HG03575 (cell line): ENCODE data around the gene HGF.
"Not testable (repeated sequence)": the region's sequence is repeated elsewhere in the genome, so short reads cannot be mapped to it uniquely, and the experiment has no call there.

Experiments
- ATAC-seq: cut with Tn5 transposase; IDR thresholded peaks from one replicate; pipeline ENCODE4 v1.9.1; 2021; ENCODE audit not compliant: unreplicated experiment, insufficient number of reproducible peaks, low FRiP score; ENCODE audit errors: extremely low read depth

Gene HGF

DNA sequence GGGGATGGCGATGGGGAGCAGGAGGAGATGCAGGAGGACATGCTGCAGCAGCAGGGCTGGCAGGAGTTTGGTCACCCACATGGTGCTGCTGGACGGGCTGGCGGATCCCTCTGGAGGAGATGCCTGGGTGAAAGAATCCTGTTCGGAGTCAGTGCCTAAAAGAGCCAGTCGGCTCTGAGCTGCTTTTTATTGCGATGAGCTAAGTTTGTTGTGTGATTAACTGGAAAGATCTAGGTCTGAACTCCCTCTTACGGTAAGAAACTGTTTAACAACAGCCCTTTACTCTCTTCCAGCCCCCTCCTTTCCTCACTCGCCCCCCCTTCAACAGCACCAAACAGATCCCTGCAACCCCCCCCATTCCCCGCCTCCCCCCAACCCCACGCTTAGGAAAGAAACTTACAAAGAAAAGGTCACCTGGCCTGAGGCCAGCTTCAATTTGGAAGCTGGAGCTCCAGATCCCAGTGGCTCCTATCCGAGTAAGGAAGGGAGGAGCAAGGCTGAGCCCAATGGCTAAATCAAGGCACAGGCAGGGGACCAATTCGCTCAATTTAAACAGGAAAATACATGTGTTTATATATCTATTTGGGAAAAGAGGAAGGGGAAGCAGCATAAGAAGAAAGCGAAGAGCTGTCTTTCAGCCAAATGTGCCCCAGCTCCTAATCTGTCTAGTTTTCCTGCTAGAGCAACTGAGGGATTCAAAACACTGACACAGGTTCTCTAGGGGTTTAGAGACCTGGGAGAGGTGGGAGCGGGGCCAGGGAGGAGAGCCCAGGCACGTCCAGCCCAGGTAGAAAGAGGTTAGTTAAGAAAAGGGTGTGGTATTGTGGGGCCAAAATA, at the start of gene HGF:
HGF (minus strand) TSS at position 157 of the 837 bp plus-strand sequence; CDS start at position 81, 76 bp downstream.
- ATAC-seq: no peak

DNA sequence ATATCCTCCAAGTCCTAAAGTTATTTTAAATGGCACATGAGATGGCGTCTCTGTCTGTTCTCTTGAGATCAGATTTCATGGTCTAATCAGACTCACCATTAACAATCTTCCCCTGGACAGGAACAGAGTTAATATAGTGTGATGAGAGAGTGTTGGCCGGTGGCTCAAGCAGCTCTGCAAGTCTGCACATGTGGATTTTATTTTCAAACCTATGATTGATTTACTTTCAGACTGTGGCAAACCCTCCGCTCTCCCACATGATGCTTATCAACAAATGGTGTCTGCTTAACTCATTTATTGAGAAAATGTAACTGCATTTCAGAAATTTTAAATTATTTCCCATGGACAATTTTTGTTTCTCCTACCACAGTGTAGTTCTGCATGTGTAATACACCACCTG, 46.5 kb upstream of the HGF start:
- ATAC-seq: no peak

DNA sequence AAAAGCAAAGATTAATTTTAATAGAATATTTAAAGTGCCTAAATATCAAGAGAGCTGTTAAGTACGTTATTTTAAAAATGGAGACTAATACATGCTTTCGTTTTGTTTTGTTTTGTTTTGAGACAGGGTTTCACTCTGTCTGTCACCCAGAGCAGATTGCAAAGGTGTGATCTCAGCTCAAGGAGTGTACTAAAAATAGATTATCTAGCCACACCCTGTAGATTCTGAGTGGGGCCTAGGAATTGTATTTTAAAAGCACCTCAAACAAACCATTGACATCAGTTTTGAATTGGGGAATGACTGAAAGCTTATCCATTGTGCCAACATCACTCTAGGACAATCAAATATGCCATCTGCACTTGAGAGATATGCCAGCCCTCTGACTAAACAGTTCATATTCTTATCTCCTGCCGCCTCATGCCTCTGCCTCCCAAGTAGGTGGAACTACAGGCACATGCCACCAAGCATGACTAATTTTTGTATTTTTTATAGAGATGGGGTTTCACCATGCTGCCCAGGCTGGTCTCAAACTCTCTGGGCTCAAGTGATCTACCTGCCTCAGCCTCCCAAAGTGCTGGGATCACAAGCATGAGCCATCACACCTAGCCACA, 43.1 kb upstream of the HGF start:
- ATAC-seq: peak; percentile 81

DNA sequence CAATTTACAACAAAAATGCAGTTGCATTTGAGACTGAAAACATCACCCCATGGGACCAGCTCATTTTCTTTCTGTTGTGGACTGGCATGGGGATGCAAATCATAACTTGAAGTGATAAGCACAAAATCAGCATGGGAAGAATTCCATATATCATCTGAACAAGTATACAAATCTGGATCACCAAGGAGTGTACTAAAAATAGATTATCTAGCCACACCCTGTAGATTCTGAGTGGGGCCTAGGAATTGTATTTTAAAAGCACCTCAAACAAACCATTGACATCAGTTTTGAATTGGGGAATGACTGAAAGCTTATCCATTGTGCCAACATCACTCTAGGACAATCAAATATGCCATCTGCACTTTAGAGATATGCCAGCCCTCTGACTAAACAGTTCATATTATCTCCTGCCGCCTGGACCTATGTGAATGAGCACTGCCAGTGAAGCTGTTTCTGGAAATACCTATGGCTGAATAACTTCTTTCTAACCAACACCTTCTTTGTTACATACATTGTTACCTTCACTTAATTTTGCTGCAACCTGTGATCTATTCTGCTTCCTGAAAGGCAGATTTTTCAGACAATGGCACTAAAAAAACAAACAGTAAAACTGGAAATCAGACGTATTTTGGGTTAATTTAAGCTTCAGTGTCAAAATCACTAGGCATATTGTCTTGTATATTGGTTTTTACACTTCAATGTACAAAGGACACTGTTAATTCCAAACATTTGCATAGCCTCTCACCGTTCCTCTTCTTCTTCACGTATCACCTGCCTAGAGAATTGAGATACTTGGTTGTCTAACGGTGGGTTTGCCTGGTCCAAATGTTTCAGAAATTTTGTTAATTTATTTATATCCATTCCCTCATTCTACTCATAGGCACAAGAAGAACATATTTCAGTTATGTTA, 42.4 kb upstream of the HGF start:
- ATAC-seq: peak; percentile 20

DNA sequence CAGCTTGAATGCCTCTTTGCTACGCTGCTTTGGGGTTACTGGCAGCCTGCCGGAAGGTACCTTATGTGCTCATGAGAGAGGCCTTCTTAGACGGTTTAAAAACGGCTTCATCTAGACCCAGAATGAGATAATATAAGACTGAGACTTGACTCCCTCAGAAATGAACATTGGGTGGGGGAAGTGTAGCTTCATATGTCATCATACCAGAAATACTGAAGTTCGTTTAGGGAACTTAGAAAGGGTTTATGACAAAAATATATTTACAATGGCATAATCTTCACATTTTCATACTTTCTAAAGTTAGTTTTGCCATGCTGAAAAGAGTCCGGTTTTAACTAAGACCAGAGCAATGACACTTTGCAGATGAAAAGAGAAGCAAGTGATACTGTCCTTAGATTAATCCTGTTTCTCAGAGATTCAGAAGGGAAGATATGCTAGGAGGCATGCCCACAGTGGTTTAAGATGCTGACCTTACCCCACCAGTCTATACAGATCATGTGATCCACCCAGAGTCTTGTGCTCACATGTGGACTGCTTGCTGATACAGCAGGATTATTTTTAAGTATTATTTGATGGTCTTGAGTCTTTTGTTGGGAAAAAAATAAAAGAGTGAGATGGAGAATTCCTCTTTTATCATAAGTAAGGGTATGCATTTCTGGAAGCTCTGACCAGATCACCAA, 40.8 kb upstream of the HGF start:
- ATAC-seq: no peak

DNA sequence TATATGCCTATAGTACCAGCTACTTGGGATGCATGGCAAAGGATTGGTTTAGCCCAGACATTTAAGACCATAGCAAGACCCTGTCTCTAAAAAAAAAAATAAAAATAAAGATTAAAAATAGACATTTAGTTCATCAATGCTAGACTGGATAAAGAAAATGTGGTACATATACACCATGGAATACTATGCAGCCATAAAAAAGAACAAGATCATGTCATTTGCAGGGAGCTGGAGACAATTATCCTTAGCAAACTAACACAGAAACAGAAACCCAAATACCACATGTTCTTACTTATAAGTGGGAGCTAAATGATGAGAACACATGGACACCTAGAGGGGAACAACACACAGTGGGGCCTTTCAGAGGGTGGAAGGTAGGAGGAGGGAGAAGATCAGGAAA, 38.5 kb upstream of the HGF start:
- not testable (repeated sequence) for ATAC-seq

DNA sequence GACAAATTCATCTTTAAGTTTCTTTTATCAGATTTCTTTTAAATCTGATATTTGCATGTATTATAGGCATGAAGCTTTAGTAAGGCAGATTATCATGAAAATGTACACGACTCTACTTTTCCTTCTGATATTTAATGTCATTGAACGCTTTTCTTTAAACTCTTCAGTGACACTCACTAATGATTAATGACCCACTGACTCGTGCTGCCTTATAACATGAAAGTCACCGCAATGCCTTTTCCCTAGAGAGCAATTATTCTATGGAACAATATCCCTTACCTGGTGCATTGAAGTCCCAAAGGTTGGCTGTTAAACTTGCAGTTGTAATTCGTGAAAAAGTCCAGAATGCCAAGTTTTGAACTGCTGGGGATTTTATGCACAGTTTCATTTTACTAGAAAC, 33.4 kb upstream of the HGF start:
- ATAC-seq: no peak

DNA sequence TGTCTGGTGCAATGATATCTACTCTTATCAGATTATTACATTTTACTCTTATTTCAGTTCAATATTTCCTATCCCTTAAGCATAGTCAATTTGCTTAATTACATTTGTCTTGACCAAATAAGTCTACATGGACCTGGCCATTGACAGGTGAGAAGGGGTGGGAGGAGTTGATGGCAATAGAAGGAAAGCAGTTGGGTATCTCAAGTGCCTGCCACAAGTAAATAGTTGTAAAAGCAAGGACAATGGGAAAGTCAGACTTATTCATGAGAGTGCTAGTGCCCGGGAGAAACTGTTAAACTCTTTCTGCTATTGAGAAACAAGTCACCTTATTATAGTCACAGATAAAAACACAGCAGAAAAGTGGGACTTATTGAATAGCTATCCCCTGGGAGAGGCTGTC, 32.4 kb upstream of the HGF start:
- ATAC-seq: no peak

DNA sequence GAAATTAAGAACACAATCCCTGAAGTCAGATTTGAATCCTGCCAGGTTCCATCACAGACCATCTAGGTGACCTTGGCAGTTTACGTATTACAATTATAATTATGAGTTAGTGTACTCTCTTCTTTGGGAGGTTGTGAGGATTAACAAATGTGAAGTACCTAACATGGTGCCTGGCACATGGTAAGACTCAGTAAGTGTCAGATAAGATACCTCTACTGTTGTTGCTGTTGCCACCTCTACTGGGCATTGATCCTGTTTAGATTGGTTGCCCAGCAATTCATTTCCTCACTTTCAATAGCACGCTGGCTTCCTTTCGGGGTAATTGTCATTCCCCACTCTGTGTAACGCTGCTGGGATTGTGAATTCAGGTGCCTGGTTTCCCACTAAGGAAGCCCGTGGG, 31.7 kb upstream of the HGF start:
- ATAC-seq: no peak

DNA sequence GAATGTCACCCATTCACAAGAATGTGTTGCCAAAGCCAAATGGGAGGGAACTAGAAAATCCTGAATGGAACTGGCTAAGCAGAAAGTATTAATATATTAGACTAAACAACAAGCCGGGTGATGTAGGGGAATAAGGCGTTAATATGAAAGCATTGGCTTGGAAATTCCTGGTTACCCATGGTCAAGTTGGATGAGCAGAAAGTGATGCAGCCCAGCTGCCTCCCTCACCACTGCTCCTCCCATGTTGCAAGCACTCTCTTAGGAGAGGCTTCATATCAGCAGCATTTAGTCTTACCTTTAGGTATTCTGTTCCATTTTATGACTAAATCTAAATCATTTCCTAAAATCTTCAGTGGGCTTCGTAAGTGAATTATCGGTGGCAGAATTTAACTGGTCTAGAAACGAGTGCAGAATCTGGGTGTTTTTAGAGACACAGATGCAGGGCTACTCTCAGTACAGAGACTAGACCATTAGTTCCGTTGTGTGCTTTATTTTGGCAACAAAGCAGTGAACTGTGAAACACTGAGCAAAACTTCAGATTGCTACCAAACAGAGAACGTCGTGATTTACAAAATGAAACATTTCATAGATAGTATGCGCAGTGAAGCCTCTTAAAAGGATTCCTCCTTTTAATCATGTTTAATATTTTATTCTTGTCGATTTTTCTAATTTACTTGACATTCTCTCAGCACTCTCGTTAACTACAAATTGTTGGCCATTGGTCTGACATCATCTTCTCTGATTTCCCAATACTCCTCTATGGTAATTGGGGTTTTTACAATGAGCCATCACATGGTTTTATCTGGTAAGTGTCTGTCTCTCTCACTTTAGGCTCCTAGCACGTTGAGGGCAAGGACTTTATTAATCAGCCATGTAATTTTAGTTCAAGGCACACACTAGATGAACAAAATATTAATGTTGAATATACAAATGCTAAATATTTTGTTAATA, 22.0 kb upstream of the HGF start:
- ATAC-seq: no peak

DNA sequence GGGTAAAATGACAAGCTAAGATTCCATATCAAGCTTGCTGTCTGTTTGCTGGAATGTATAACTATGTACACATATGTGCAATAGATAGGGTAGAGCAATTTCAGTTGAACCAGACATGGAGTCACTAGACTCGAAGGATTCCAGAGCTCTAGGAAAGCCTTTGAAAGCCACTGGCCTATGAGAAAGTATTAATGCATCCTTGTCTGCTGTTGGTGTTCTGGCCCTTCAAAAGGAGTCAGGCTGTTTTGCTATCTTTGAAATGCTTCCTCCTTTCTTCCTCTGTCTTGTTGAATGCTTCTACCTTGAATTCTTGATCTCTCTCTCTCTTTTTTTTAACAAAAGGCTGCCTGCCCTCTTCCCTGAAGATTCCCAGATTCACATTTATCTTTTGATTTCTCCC, 20.8 kb upstream of the HGF start:
- no peak for ATAC-seq

DNA sequence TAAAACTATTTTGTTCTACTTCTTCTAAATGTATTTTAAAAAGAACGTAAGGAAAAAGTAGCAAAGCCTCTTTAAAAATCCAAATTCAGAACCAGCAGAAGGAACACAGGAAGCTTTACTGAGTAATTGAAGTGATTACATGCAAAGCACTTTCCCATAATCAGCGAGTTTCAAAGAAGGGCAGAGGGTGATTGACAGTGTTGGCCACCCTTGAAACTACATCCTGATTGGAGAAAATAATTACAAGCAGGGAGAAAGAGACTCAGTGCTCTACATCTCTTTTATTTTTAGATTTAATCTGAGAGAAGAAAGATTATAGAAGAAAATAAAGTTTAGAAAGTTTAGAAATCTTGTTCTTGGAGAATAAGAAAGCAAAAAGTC, 20.3 kb upstream of the HGF start:
- no peak for ATAC-seq

DNA sequence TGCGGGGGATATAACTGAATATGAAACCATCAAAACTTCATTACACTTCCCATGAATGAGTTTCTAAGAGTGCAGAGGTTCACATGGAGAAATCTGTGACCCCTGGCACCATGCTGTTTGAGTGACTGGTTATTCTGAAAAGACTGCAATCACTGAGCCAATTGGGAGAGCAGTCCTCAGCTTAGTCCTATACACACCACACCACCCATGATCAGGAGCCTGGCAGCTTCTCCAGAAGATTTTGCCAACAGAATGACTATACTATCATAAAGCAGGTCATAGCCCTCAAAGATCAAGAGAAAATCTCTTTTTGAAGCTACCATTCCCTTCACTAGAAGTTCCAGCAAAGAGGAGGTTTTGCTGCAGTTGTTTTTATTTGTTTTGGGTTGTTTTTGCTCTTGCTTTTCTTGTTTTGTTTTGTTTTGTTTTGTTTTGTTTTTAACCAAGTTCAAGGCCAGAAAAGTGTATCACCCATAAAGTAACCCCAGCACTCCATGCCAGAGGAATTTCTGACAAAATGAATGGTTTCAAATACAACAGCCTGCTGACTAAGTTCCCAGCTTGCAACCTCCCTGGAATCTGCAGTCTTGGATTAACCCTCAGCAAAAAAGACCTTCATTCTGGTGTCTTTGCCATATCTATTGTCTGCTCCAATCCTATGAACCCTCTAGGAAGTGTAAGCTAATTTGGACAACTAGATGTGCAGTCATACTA, 19.7 kb upstream of the HGF start:
- no peak for ATAC-seq

DNA sequence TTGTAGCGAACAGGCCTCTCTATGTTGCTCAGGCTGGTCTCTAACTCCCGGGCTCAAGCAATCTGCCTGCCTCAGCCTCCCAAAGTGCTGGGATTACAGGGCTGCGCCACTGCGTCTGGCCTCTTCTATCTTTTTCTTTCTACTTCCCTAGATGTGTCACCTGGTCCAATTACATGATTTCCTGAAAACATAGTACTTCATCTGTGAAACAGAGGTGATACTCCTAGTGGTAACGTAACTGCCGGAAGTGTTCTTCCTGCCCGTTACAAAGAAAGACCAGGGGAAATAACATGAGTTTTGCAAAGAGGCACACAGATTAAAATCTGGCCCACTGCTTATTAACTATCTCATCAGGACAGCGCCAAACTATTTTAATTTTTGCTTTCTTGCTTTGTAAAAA, 18.4 kb upstream of the HGF start:
- ATAC-seq: no peak

DNA sequence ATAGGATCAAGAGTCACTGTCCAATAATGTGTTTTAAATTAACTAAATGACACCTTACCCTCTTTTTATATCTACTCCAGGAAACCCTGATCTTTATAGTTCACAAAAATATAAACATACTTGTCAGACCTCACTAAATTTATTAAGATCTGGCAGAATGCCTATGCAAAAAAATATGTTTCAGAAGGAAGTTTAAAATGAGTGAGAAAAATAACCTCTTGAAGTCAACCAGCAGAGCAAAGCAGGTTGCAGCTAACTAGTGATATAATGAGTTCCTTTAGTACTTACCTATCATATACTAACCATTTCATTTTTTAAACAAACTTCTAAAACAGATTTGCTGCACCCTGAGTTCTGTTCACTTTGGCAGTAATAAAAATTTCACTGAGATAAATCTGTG, 14.0 kb upstream of the HGF start:
- no peak for ATAC-seq

DNA sequence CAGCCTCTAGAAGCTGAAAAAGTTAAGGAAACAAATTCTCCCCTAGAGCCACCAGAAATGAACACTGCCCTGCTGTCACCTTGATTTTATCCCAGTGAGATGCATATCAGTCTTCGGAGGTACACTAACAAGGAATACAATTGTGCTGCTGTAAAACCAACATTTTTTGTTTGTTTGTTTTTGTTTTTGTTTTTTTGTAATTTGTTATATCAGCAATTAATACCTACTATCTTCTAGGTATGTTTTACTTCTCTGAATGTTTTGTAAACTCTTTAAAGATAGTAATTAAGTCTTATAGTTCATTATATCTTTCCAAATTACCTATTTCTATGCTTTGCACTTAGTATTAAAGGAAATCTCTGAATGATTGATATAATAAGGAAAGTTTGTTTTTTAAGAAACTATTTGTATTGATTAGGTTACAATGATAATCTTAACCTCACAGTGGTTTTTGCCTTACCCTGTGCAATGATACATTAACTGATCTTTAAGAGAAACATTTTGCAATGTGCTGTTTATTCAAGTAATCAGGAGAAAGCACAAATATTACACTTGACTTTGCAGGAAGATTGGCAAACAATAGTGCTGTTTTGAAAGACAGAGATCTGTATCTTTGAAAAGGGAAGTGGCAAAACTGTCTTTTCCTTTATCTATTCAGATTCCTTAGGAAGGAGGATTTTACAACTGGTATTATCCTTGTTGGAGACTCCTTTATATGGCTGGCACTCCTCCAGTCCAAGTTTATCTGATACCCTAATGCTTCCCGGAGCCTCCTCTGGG, 11.3 kb upstream of the HGF start:
- no peak for ATAC-seq

DNA sequence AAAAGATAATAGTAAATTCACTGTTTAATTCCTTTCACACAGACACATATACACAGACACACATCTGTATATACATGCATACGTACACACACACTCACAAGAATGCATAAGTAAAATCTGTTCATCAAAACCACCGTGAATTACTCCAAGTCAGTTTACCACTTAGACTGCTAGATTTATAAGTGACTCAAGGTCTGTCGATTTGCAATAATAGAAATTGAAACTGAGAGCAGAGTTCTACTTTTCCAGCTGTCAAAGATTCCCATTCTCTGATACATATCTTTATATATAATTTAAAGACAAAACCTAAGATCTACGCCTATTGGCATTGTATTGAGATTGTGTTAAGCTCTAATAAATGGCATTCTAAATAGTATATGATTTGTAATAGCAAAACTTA, 9.9 kb upstream of the HGF start:
- ATAC-seq: no peak
